ENCODE measurements around the gene CTRB1.
A peak's percentile ranks its signal among the peaks of the same experiment; 100 is the strongest.
"Not testable (repeated sequence)": the region's sequence is repeated elsewhere in the genome, so short reads cannot be mapped to it uniquely, and the experiment has no call there.

The CTRB1 gene

GRCh38 chr16:75257886-75258806, 39.4 kb downstream of the CTRB1 start:
- DNase-seq, result no peak

GRCh38 chr16:75258807-75259141, 40.0 kb downstream of the CTRB1 start:
- DNase-seq, result no peak

- no peak for DNase-seq
These were observed 42.2 kb downstream of the CTRB1 start for GRCh38 chr16:75260851-75261589.

GRCh38 chr16:75261590-75262078, 42.8 kb downstream of the CTRB1 start:
- no peak for DNase-seq

- no peak for DNase-seq
These were observed 43.5 kb downstream of the CTRB1 start for GRCh38 chr16:75262104-75262799.

- DNase-seq, result no peak
These were observed 44.0 kb downstream of the CTRB1 start for GRCh38 chr16:75262800-75263127.

GRCh38 chr16:75263291-75263962, 44.6 kb downstream of the CTRB1 start:
- no peak for DNase-seq

GRCh38 chr16:75263963-75264445, 45.2 kb downstream of the CTRB1 start:
- DNase-seq, result no peak

GRCh38 chr16:75264457-75264998, 45.7 kb downstream of the CTRB1 start:
- peak; percentile 60 for DNase-seq

- DNase-seq, result peak; percentile 66
These were observed 46.5 kb downstream of the CTRB1 start for GRCh38 chr16:75264999-75265910.

- peak; percentile 92 for DNase-seq
These were observed 47.3 kb downstream of the CTRB1 start for GRCh38 chr16:75265911-75266701.

- no peak for DNase-seq
These were observed 48.2 kb downstream of the CTRB1 start for GRCh38 chr16:75266738-75267630.

GRCh38 chr16:75267631-75268264, 49.0 kb downstream of the CTRB1 start:
- DNase-seq, result no peak

- DNase-seq, result not testable (repeated sequence)
These were observed 50.6 kb downstream of the CTRB1 start for GRCh38 chr16:75269358-75269757.

GRCh38 chr16:75271441-75272096, 52.8 kb downstream of the CTRB1 start:
- no peak for DNase-seq

- peak; percentile 92 for DNase-seq
These were observed 53.3 kb downstream of the CTRB1 start for GRCh38 chr16:75272097-75272551.

GRCh38 chr16:75272629-75273028, 53.8 kb downstream of the CTRB1 start:
- not testable (repeated sequence) for DNase-seq
